ENCODE data around the gene BRD9.

BRD9 gene

DNA sequence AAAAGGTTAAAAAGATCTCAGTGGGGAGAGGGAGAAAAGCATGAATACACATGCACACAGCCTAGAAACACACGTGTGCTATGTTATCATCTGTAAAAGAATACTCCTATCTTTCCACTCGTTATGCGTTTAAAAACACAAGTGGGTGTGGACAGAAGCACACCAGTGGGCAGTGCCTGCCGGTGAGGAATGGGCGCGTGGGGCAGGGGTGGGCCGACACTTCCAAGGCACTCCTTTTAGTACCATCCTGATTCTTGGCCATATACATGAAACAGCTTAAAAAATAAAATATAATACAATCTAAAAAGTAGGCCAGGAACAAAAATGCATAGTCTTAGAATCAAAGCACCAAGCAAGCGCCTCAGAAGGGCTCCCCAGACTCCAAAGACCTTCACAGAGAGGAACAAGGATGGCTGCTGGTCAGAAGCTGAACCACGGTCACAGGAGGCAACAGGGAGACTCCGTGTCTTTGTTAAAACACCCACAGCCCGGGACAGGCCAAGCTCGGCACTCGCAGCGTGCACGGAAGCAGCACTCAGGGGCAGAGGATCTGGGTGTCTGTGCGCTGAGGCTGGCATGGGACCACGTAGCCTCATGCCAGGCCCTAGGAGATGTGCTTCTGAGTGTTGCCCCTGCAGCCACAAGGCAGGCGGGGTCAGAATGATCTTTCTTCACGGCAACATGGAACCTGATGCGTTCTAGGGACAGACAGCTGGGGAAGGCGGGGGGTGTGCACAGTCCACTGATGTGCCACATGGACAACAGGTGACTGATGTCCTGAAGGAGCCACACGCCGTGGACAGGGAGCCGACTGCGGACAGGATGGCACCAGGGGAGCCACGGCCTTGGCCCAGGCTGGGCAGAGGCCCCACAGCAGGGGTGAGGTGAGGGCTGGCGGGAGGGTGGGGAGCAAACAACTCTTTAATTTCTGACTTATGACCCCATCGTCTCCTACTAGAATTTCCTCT lies 15.9 kb downstream of the BRD9 start:
- DNase-seq: no peak

DNA sequence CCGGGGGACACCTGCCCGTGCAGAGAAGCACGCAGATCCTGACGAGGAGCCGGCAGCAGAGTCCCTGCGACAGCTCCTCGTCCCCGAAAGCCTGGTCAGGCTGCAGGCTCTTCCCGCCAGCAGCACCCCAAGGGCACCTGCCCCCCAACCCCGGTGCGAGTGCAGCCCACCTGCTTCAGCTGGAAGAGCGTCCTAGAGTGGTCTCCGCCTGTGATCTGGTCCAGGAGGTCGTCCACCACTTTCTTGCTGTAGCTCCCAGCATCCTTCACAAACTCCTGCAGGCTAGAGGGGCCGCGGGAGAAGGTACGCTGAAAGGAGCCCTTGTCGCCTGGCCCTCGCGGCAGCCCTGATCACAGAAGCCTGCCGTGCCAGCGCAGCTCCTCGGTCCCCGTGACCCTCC lies 16.7 kb downstream of the BRD9 start:
- DNase-seq: no peak

DNA sequence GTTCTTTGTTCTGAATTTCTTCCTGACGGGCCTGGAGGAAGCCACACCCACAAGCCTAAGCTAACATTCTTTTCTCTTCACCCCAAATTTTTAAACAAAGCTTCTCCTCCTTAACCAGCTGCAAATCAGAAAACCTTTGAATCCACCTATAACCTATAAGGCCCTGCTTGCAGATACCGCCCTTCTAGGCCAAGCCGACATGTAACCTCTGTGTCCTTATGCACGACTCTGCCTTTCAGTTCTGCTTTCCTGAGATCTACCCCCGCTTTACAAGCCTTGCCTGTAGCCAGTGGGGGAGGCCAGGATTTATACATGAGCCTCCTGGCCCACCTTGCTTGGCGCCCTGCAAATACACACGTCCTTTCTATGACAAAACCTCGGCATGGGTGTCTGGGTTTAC lies 19.3 kb downstream of the BRD9 start:
- DNase-seq: no peak

- no peak for DNase-seq
Measured at GRCh38 chr5:872301-872700, 20.3 kb downstream of the BRD9 start.

GRCh38 chr5:871596-872298 lies 20.9 kb downstream of the BRD9 start:
- no peak for DNase-seq

GRCh38 chr5:870956-871355 lies 21.6 kb downstream of the BRD9 start:
- no peak for DNase-seq

DNA sequence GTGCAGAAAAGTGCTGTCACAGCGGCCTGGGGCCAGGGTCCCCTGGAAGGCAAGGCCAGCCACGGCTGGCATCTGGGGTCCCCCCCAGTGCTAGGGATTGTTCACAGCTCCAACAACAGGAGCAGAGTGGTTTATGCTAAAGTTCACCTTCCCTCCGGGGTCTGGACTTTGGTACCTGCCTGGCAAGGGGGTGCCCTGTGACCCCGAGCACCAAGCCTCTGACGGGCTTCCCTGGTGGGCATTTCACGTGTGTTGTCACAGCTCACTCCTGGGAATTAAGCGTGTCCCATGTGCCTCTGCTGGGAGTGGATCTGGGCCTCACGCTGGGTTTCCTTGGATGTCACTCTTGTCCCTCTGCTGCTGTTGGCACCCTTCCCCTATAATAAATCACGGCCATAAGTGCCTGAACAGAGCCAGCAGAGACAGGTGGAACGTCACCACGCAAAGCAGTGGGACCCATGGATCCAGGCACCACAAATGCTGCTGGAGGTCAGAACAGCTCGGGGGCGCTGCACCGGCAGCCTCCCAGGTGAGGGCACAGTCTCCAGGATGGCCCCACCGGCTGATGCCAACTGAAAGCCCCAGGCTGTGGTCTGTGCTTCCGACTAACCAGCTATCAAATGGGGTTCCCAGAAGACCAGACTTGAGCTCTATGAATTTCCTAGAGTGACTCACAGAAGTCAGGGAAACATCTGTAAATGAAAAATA lies 24.0 kb downstream of the BRD9 start:
- no peak for DNase-seq

- no peak for DNase-seq
Measured at GRCh38 chr5:867300-867870, 25.2 kb downstream of the BRD9 start.

DNA sequence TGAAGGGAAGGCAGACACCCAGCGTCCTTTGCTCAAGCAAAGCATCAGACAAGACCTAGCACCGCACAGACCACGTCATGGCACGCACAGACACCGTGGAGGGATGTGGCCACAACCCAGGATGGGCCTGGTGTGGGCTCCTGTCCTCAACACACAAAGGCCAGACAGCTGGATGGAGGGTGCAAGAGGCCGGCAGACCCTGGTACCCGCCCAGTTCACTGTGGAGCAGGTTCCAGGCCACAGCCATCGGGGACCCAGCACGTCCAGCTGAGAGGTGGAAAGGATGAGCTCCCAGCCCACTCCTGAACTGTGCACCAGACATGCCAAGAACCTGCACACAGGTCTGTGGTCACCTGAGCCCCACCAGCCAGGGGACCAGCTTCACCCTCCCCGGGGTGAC lies 26.8 kb downstream of the BRD9 start:
- no peak for DNase-seq

- DNase-seq: no peak
Measured at GRCh38 chr5:865168-865521, 27.5 kb downstream of the BRD9 start.

DNA sequence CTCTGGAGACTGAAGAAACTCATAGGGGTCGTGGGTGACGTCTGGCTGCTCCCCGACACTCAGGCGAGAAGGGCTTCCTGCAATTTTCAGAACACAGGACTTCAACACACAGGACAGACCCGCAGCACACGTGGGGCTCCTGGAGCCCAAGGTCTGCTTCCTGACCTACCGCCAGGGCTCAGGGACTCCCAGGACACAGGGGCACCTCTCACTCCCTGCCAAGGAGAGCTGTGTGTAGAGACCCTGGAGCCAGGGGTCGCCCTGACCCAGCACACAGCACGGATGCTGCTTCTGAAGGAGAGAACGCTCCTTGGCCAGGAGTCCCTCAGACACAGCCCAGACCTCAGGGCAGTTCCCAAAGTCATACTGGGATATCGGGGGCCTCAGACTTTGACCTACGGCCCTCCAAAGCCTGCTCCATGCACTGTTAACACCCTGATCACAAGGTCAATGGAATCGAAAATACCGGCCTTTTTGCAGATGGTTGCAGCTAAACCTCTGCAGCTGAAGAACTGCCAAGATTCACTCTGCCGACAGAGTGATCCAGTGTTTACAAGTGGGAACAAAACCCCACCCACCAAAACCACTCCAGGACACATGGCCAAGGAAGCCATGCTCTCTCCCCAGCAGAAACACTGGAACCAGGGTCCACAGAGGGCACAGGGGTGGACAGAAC lies 28.0 kb downstream of the BRD9 start:
- DNase-seq: no peak

GRCh38 chr5:863244-863805 lies 29.3 kb downstream of the BRD9 start:
- no peak for DNase-seq

DNA sequence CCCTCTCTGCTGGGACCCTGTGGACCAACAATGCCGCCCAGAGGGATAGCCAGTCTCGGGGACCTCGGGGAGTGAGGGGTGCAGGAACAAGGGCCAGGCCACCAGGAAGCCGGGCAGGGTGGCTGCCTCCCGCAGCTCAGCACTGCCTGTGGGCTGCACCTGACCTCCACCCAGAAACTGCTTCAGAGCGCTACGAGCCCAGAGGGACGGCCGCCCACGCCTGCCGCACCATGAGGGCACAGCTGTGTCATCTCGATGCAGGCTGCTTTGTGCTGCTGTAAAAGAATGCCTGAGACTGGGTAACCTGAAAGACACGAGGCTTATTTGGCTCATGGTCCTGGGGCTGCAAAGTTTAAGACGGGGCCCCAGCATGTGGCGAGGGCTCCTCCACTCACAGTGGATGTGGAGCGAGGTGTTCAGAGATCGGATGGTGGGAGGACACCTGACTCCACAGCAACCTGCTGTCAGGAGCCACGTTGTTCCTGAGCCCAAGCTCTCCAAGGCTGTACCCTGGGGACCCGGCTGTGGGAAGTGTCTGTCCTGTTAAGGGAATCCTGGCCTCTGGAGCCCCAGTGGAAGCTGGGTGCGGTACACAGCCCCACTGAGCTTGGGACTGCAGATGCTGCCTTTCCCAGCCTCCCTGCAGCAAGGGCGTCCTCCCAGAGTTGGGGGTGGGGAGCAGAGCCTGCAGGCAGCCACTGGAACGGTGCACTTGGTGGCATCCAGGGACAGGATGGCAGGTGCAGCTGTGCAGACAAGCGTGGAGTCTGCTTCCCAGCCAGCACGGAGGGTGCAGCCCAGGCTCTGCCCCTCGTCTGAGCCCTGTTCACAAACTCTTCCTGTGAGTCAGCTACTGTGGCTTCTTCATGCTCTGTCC lies 30.0 kb downstream of the BRD9 start:
- peak; percentile 70 for DNase-seq

DNA sequence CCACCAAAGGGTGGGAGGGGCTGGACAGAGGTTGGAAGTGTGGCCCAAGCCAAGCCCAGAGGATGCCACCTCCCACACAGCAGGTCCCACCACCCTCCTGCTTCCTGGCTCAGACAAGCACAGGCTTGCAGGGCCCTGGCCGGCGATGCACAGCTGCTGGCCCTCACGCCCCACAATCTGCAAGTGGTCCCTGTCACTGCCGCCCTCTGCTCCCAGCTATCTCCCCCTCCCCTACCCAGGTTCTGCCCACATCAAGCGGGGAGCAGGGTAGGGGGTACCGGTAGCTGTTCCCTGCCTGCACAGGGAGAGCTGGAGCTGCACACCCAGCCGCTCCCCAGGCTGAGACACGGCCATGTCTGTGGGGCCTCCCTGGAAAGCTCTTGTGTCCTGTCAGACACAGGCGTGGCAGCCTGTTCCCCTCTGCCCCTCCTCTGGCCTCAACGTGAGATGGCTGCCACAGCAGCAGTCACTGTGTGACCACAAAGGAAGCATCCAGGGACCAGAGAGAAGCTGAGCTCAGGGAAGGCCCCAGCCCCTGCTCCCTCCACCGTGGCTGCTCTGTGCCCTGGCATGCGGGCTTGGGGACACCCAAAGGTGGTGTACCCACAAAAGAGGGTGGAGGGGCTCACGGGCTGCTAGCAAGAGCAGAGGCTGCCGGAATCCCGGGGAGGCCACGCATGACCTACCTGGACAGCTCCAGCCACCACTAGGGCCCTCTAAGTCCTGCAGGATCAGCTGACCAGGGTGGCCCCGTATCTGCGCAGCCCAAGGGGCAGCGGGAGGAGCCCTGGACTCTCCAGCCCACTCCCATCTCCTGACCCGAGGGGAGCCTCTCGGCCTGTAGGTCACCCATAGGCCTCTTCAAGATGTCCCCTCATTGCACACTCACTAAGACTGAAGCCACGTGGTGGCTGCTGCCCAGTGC lies 30.9 kb downstream of the BRD9 start:
- DNase-seq: no peak

DNA sequence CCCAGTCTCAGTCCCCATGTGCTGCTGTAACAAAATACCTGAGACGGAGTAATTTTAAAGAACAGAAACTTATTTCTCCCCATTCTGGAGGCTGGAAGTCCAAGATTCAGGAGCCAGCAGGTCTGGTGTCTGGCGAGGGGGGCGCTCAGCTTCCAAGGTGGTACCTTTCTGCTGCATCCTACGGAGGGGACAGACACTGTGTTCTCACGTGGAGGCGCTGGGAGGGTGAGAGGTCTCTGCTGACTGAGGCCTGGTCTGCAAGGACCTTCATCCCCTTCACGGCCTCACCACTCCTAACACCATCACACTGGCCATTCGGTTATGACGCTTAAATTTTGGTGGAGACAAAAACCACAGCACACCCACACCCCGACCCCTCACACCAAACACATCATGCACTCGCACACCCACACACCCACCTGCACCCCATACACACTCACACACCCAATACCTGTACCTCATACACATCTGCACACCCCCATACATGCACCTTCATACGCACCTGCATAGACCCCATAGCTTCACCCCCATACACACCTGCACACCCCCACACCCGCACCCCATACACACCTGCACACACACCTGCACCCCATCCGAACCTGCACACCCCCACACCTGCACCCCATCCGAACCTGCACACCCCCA lies 32.0 kb downstream of the BRD9 start:
- DNase-seq: no peak

- DNase-seq: no peak
Measured at GRCh38 chr5:859798-860296, 32.8 kb downstream of the BRD9 start.

DNA sequence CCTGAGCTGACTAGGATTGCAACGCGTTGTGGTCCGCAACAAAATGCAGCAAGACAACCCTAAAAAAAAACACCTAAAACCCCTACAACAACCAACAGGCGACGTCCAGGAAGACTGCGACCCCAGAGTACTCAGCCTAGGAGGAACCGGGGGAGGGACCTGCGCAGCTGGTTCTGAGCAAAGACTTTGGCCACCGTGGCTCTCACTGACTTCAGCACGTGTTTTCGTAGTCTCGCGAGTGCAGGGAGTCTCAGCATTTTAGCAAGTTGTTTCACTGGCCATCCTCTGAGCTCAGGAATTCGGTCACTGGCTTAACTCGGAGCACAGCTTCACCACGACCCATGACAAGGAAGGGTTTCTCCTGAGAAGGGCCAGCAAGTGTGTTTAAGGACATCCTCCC lies 33.2 kb downstream of the BRD9 start:
- DNase-seq: no peak

- no peak for DNase-seq
Measured at GRCh38 chr5:858726-859125, 33.9 kb downstream of the BRD9 start.

All from NCI-H187 treated with DMSO at 0.1 percent for 48 hours (cell line).